Measurements from ENCODE around the gene GJD3.

The GJD3 gene

DNA sequence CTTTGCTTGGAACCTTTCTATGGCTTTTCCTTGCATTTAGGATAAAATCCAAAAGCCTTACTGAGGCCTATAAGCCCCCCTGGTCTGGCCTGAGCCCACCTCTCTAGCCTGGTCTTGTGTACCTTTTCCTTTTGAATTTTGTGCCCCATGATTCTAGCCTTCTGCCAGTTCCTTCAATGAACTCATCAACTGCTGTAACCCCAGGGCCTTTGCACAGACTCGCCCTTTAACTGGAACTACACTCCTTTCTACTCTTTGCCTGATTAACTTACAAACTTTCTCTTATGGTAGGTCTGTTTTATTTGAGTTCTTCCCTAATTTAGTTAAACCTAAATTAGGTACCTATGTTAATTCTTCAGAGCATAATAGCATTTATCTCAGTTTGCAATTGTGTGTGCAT is 24.2 kb downstream of the GJD3 start:
- Histone ChIP-seq H3K27me3 (ENCODE audit: control insufficient read depth in 2 of 2, insufficient read depth in 2 of 2, low read length in 2 of 2) (no peaks in the 10 kb centered on the region), H3K4me1 (ENCODE audit: control insufficient read depth in 2 of 2, insufficient read depth in 2 of 2, low read length in 2 of 2) (peaks cover 31 to 35% of the 10 kb centered on the region in 2 donors), H3K9me3 (ENCODE audit: control insufficient read depth in 2 of 2, low read length in 2 of 2) (no peaks in the 10 kb centered on the region), H3K36me3 (ENCODE audit: control insufficient read depth in 2 of 2, insufficient read depth in 2 of 2, low read length in 2 of 2) (peaks cover 0 to 4% of the 10 kb centered on the region in 2 donors), H3K9ac (ENCODE audit: low read depth in 1 of 2, low read length in 2 of 2) (peak overlapping the region in 1 of 2 donors; percentile 91), H3K27ac (ENCODE audit: low read depth in 2 of 2, low read length in 2 of 2) (peak overlapping the region in 1 of 2 donors; percentile 95), H3K4me3 (ENCODE audit: low read length in 2 of 2) (no peak overlapping the region)

DNA sequence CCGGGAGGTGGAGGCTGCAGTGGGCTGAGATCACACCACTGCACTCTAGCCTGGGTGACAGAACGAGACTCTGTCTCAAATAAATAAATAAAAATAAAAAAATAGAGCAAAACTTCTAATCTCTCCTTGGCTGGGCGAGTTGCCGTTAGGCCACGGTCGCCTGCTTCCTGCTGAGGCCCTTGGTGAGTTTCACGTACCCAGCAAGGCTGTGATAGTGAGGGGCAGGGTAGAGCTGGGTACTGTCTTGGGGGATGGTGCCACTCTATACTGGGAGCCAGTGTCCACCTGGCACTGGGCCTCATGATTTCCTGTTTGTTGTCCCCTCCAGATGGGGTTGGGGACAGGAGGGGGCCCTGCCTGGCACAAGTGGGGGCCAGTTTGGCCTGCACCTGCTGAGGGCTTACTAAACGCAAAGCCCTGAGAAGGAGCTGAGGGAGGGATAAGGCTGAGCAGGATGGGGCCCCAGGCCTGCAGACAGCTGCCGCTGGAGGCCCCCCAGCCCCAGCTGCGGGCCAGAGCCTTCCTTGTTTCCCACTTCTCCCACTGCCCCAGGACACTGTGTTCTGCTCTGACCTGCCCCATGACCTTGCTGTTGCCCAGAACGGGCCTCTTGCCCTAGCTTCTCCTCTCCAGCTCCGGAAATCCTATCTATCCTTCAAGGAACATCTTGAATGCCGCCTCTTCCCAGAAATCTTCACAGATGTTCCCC is 25.4 kb downstream of the GJD3 start:
- Histone ChIP-seq H3K36me3 (ENCODE audit: control insufficient read depth in 2 of 2, insufficient read depth in 2 of 2, low read length in 2 of 2) (peaks cover 0 to 4% of the 10 kb centered on the region in 2 donors), H3K9me3 (ENCODE audit: control insufficient read depth in 2 of 2, low read length in 2 of 2) (no peaks in the 10 kb centered on the region), H3K4me3 (ENCODE audit: low read length in 2 of 2) (no peak overlapping the region), H3K27ac (ENCODE audit: low read depth in 2 of 2, low read length in 2 of 2) (no peak overlapping the region), H3K9ac (ENCODE audit: low read depth in 1 of 2, low read length in 2 of 2) (no peak overlapping the region), H3K4me1 (ENCODE audit: control insufficient read depth in 2 of 2, insufficient read depth in 2 of 2, low read length in 2 of 2) (peaks cover 30 to 33% of the 10 kb centered on the region in 2 donors), H3K27me3 (ENCODE audit: control insufficient read depth in 2 of 2, insufficient read depth in 2 of 2, low read length in 2 of 2) (no peaks in the 10 kb centered on the region)

DNA sequence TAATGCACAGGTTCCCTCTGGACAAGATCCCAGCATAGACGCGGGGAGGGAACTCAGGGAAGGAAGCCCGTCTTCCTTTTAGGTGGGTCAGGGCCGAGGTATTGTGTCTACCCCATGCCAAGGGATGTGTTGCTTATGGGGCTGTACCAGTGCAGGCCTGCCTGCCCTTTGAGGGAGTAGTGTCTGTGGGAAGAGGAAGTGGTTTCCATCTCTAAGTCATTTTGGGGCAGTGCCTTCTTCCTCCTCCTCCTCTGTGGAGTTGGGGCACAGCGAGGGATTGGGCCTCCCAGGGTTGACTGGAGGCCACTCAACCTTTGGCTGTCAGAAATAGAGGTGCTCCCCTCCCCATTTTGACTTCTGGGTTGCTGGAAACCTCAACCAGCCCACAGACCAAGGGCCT is 26.5 kb downstream of the GJD3 start:
- H3K9me3 ChIP-seq (ENCODE audit: control insufficient read depth in 2 of 2, low read length in 2 of 2), result no peaks in the 10 kb centered on the region
- H3K9ac ChIP-seq (ENCODE audit: low read depth in 1 of 2, low read length in 2 of 2), result no peak overlapping the region
- peaks cover 23 to 31% of the 10 kb centered on the region in 2 donors for H3K4me1 ChIP-seq (ENCODE audit: control insufficient read depth in 2 of 2, insufficient read depth in 2 of 2, low read length in 2 of 2)
- H3K36me3 ChIP-seq (ENCODE audit: control insufficient read depth in 2 of 2, insufficient read depth in 2 of 2, low read length in 2 of 2), result peaks cover 0 to 4% of the 10 kb centered on the region in 2 donors
- no peaks in the 10 kb centered on the region for H3K27me3 ChIP-seq (ENCODE audit: control insufficient read depth in 2 of 2, insufficient read depth in 2 of 2, low read length in 2 of 2)
- H3K4me3 ChIP-seq (ENCODE audit: low read length in 2 of 2), result no peak overlapping the region
- no peak overlapping the region for H3K27ac ChIP-seq (ENCODE audit: low read depth in 2 of 2, low read length in 2 of 2)

DNA sequence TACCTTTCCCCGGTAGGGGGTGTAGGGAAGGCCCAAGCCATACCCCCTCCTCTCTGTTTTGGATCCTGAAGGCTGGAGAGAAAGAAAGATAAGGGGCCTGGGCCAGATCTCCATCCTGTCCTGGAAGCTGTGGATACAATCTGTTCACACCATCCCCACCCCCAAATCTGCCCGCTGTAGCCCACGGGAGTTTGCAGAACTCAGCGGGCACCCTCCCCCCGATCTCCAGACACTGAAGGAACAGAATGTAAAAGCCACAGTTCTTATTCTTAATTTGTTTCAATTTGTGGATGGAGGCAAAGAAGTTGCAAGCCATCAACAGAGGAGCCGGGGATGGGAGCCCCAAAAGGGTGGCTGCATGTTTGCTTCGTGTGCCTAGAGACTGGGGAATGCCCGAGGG is 27.2 kb downstream of the GJD3 start:
- Histone ChIP-seq H3K9ac (ENCODE audit: low read depth in 1 of 2, low read length in 2 of 2) (no peak overlapping the region), H3K27ac (ENCODE audit: low read depth in 2 of 2, low read length in 2 of 2) (no peak overlapping the region), H3K4me1 (ENCODE audit: control insufficient read depth in 2 of 2, insufficient read depth in 2 of 2, low read length in 2 of 2) (peaks cover 24 to 32% of the 10 kb centered on the region in 2 donors), H3K36me3 (ENCODE audit: control insufficient read depth in 2 of 2, insufficient read depth in 2 of 2, low read length in 2 of 2) (peaks cover 0 to 4% of the 10 kb centered on the region in 2 donors), H3K4me3 (ENCODE audit: low read length in 2 of 2) (no peak overlapping the region), H3K9me3 (ENCODE audit: control insufficient read depth in 2 of 2, low read length in 2 of 2) (no peaks in the 10 kb centered on the region), H3K27me3 (ENCODE audit: control insufficient read depth in 2 of 2, insufficient read depth in 2 of 2, low read length in 2 of 2) (no peaks in the 10 kb centered on the region)

DNA sequence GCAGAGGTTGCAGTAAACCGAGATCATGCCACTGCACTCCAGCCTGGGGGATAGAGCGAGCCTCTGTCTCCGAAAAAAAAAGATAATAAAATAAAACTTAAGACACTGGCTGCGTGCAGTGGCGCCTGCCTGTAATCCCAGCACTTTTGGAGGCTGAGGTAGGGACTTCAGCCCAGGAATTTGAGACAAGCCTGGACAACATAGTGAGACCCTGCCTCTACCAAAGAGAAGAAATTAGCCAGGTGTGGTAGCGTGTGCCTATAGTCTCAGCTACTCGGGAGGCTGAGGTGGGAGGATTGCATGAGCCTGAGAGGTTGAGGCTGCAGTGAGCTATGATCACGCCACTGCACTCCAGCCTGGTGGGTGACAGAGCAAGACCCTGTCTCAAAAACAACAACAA is 28.9 kb downstream of the GJD3 start:
- H3K4me1 ChIP-seq (ENCODE audit: control insufficient read depth in 2 of 2, insufficient read depth in 2 of 2, low read length in 2 of 2), result peaks cover 33 to 42% of the 10 kb centered on the region in 2 donors
- H3K27me3 ChIP-seq (ENCODE audit: control insufficient read depth in 2 of 2, insufficient read depth in 2 of 2, low read length in 2 of 2), result no peaks in the 10 kb centered on the region
- no peaks in the 10 kb centered on the region for H3K9me3 ChIP-seq (ENCODE audit: control insufficient read depth in 2 of 2, low read length in 2 of 2)
- no peak overlapping the region for H3K9ac ChIP-seq (ENCODE audit: low read depth in 1 of 2, low read length in 2 of 2)
- H3K27ac ChIP-seq (ENCODE audit: low read depth in 2 of 2, low read length in 2 of 2), result no peak overlapping the region
- H3K36me3 ChIP-seq (ENCODE audit: control insufficient read depth in 2 of 2, insufficient read depth in 2 of 2, low read length in 2 of 2), result peaks cover 0 to 4% of the 10 kb centered on the region in 2 donors
- no peak overlapping the region for H3K4me3 ChIP-seq (ENCODE audit: low read length in 2 of 2)

DNA sequence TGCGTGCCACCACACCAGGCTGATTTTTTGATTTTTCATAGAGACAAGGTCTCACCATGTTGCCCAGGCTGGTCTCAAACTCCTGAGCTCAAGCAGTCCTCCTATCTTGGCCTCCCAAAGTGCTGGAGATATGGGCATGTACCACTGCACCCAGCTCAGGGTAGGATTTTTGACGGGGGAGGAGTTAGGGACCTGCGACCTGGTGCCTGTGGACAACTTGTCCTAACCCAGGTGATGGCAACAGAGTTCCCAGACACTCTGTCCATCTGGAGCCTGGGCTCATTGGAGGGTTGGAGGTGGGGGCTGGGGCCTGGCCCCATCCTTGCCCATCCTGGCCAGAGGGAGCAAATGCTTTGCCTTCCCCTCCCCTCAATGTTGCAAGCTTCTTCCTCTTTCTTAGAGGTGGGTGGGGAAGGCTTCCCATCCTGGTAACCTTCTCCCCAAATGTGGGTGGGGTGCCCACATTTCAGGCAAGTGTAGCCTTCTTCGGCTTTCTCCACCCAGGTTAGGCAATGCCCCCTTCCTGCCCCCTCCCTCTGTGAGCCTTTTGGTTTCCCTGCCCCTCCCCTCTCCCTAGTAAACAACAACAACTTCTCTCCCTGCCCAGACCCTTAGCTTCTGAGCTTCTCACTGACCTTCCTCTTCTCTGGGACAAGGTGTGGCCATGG is 30.6 kb downstream of the GJD3 start:
- H3K9ac ChIP-seq (ENCODE audit: low read depth in 1 of 2, low read length in 2 of 2), result peak overlapping the region in 1 of 2 donors; percentile 41
- H3K4me1 ChIP-seq (ENCODE audit: control insufficient read depth in 2 of 2, insufficient read depth in 2 of 2, low read length in 2 of 2), result peaks cover 42 to 45% of the 10 kb centered on the region in 2 donors
- no peak overlapping the region for H3K4me3 ChIP-seq (ENCODE audit: low read length in 2 of 2)
- no peaks in the 10 kb centered on the region for H3K27me3 ChIP-seq (ENCODE audit: control insufficient read depth in 2 of 2, insufficient read depth in 2 of 2, low read length in 2 of 2)
- peaks cover 0 to 4% of the 10 kb centered on the region in 2 donors for H3K36me3 ChIP-seq (ENCODE audit: control insufficient read depth in 2 of 2, insufficient read depth in 2 of 2, low read length in 2 of 2)
- no peaks in the 10 kb centered on the region for H3K9me3 ChIP-seq (ENCODE audit: control insufficient read depth in 2 of 2, low read length in 2 of 2)
- H3K27ac ChIP-seq (ENCODE audit: low read depth in 2 of 2, low read length in 2 of 2), result peak overlapping the region in 1 of 2 donors; percentile 54

DNA sequence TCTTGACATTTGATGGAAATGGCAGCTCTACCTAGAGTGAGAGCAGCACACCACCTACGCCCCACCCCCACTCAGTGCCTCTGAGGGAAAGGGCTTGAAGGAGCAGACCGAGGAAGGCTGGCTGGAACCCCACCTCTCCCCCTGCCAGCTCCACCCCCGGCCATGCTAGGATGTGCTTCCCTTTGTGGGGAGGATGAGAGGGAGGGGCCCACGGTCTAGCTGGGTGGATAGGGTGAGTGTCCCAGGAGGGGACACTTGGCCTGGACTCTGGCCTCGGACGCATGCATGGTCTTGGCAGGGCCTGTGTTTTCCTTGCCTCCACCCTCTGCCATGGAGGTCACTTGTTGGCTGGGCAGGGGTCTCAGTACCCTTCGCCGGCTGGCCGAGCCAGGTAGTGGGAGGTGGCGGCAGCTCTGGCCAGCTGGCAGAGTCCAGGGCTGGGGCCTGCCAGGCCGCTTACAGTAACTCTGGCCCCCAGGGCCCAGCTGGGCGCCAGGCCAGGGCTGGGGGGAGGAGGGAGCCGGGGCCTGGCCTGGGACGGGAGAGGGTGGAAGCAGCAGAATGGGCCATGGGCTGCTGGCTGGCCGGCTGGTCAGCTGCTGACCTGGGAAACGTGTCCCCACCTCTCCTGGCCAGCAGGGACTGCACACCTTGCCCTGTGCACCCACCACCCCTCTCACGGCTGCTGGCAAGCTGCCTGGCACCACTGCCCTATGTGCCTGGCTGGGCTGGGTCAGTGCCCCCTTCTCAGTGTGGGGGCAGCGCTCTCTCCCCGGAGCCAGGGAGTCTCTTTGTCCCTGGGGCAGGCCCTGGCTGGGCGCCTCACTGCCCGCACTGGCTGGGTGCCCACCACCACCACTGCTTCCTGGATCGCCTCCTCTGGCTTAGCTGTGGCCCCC is 32.5 kb downstream of the GJD3 start:
- Histone ChIP-seq H3K4me1 (ENCODE audit: control insufficient read depth in 2 of 2, insufficient read depth in 2 of 2, low read length in 2 of 2) (peaks cover 52 to 57% of the 10 kb centered on the region in 2 donors), H3K27me3 (ENCODE audit: control insufficient read depth in 2 of 2, insufficient read depth in 2 of 2, low read length in 2 of 2) (no peaks in the 10 kb centered on the region), H3K4me3 (ENCODE audit: low read length in 2 of 2) (peak overlapping the region in 1 of 2 donors; percentile 26), H3K9me3 (ENCODE audit: control insufficient read depth in 2 of 2, low read length in 2 of 2) (no peaks in the 10 kb centered on the region), H3K36me3 (ENCODE audit: control insufficient read depth in 2 of 2, insufficient read depth in 2 of 2, low read length in 2 of 2) (peaks cover 0 to 1% of the 10 kb centered on the region in 2 donors), H3K27ac (ENCODE audit: low read depth in 2 of 2, low read length in 2 of 2) (peak overlapping the region; percentile 60 to 76), H3K9ac (ENCODE audit: low read depth in 1 of 2, low read length in 2 of 2) (peak overlapping the region in 1 of 2 donors; percentile 6)

DNA sequence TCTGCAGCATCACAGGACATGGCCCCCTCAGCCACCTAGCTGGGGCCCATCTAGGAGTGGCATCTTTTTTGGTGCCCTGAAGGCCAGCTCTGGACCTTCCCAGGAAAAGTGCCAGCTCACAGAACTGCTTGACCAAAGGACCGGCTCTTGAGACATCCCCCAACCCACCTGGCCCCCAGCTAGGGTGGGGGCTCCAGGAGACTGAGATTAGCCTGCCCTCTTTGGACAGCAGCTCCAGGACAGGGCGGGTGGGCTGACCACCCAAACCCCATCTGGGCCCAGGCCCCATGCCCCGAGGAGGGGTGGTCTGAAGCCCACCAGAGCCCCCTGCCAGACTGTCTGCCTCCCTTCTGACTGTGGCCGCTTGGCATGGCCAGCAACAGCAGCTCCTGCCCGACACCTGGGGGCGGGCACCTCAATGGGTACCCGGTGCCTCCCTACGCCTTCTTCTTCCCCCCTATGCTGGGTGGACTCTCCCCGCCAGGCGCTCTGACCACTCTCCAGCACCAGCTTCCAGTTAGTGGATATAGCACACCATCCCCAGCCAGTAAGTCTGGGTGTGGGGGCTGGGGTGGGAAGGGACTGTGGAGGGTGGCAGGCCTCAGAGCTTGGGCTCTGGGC is 33.6 kb downstream of the GJD3 start:
- no peaks in the 10 kb centered on the region for H3K27me3 ChIP-seq (ENCODE audit: control insufficient read depth in 2 of 2, insufficient read depth in 2 of 2, low read length in 2 of 2)
- H3K9me3 ChIP-seq (ENCODE audit: control insufficient read depth in 2 of 2, low read length in 2 of 2), result no peaks in the 10 kb centered on the region
- peak overlapping the region in 1 of 2 donors; percentile 76 for H3K27ac ChIP-seq (ENCODE audit: low read depth in 2 of 2, low read length in 2 of 2)
- H3K4me3 ChIP-seq (ENCODE audit: low read length in 2 of 2), result peak overlapping the region in 1 of 2 donors; percentile 7
- no peak overlapping the region for H3K9ac ChIP-seq (ENCODE audit: low read depth in 1 of 2, low read length in 2 of 2)
- peaks cover 0 to 1% of the 10 kb centered on the region in 2 donors for H3K36me3 ChIP-seq (ENCODE audit: control insufficient read depth in 2 of 2, insufficient read depth in 2 of 2, low read length in 2 of 2)
- H3K4me1 ChIP-seq (ENCODE audit: control insufficient read depth in 2 of 2, insufficient read depth in 2 of 2, low read length in 2 of 2), result peaks cover 63 to 66% of the 10 kb centered on the region in 2 donors

DNA sequence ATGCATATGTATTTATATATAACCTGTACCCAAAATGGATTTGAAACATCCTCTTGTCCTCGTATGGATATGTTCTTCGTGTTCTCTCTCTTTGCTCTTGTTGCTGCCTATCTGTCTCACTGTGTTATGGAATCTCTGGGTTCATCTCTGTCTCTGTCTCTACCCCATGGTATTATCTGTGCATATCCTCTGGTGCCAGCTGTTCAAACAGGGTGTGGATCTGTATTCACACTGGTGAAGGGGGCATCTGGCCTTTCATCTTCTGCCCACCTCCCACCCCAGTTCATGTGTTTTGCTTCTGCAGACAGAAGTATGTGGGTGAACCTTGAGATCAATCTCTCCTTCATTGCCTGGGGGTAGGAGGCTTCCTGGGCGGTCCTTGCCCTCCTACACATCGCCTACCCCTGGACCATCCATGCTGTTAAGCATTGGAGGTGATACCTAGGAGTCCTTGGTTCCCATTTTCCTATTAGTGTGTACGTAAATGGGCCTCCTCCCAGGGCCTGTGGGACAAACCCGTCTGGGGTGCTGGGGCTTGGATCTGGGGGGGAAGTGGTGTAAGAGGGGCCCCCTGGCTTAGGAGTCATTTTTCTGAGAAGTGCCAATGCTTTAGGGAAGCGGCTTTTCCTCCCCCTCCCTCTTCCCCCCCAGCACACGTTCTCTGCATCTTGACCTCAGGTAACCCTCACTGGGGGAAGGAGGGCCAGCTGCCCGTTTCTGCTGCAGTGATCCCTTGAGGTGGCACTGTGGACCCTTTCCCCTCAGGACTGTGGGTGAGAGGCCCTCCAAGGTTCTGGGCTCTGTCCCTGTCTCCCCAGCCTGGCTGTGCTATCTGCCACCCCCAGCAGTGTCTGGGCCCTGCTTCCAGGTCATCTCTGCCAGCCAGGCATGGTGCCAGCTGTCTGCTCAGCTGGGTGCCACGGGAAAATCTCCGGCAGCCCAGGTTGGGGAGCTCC is 34.4 kb downstream of the GJD3 start:
- peak overlapping the region in 1 of 2 donors; percentile 76 for H3K27ac ChIP-seq (ENCODE audit: low read depth in 2 of 2, low read length in 2 of 2)
- peaks cover 70 to 71% of the 10 kb centered on the region in 2 donors for H3K4me1 ChIP-seq (ENCODE audit: control insufficient read depth in 2 of 2, insufficient read depth in 2 of 2, low read length in 2 of 2)
- peak overlapping the region; percentile 15 to 23 for H3K9ac ChIP-seq (ENCODE audit: low read depth in 1 of 2, low read length in 2 of 2)
- H3K27me3 ChIP-seq (ENCODE audit: control insufficient read depth in 2 of 2, insufficient read depth in 2 of 2, low read length in 2 of 2), result no peaks in the 10 kb centered on the region
- H3K4me3 ChIP-seq (ENCODE audit: low read length in 2 of 2), result peak overlapping the region; percentile 7 to 27
- H3K9me3 ChIP-seq (ENCODE audit: control insufficient read depth in 2 of 2, low read length in 2 of 2), result no peaks in the 10 kb centered on the region
- H3K36me3 ChIP-seq (ENCODE audit: control insufficient read depth in 2 of 2, insufficient read depth in 2 of 2, low read length in 2 of 2), result peaks cover 0 to 1% of the 10 kb centered on the region in 2 donors

Data from mucosa of rectum (tissue), 2 donors.